Measurements from ENCODE around the gene BDNF.

The BDNF gene

DNA sequence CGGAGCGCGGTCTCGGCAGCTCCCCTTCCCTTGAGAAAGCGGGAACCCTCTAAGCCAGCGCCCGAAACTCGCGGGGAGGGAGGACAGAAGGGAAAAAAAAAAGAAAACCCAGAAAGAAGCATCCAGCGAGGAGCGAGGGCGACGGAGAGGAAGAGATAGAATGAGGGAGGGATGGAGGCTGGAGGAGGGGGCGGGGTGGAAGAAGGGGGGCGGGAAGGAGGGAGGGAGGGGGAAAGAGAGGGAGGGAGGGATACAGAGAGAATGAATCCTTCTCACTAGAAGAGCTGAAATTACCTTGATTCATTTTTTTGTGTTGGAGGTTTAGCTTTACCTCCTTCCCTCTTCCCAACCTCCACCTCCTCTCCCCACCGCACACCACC lies 19.3 kb upstream of the BDNF start:
- Histone ChIP-seq H3K9ac (ENCODE audit: low read depth, low read length) (peak overlapping the region; percentile 67), H3K27me3 (ENCODE audit: control insufficient read depth, insufficient read depth, low read length) (peaks cover 67% of the 10 kb centered on the region)

GRCh38 chr11:27718863-27719545 lies 18.7 kb upstream of the BDNF start:
- H3K36me3 ChIP-seq (ENCODE audit: insufficient read depth, low read length) = no peaks in the 10 kb centered on the region
- peak overlapping the region; percentile 83 for H3K4me2 ChIP-seq (ENCODE audit: low read length)
- H3K27me3 ChIP-seq (ENCODE audit: control insufficient read depth, insufficient read depth, low read length) = peaks cover 63% of the 10 kb centered on the region
- no peaks in the 10 kb centered on the region for H3K9me3 ChIP-seq (replicated peaks; ENCODE audit: low read length)
- peak overlapping the region; percentile 67 for H3K9ac ChIP-seq (ENCODE audit: low read depth, low read length)
- peak overlapping the region; percentile 68 for H3K4me3 ChIP-seq (ENCODE audit: low read length)
- H3K4me1 ChIP-seq (ENCODE audit: control insufficient read depth, insufficient read depth, low read length) = peaks cover 9% of the 10 kb centered on the region

More for the DNA sequence above, 19.3 kb upstream of the BDNF start:
- no peaks in the 10 kb centered on the region for H3K9me3 ChIP-seq (replicated peaks; ENCODE audit: low read length)
- H3K36me3 ChIP-seq (ENCODE audit: insufficient read depth, low read length) = no peaks in the 10 kb centered on the region
- peak overlapping the region; percentile 68 for H3K4me3 ChIP-seq (ENCODE audit: low read length)
- H3K4me1 ChIP-seq (ENCODE audit: control insufficient read depth, insufficient read depth, low read length) = peaks cover 9% of the 10 kb centered on the region
- H3K4me2 ChIP-seq (ENCODE audit: low read length) = peak overlapping the region; percentile 83

DNA sequence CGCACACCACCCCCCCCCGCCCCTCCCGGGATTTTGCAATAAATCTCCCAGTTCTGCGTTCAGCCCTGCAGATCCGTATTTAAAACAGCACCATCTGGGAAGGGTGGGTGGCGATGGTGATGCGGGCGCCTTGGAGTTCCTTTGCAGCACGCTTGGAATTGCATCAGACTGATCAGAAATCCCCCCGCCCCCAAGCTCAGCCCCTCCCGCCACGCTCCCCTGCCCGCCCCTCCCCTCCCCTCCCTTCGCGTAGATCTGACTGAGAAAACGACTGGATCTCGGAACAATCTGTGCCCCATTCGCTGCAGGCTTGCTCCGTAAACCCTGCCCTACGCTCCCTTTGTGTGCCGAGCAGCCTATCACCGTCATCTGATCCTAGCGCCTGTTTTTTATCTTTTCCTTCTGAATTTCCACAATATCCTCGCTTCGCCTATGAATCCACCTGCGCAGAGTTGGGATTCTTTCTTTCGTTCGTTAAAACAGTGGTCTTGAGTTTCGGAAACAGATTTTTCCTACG lies 18.1 kb upstream of the BDNF start:
- peak overlapping the region; percentile 67 for H3K9ac ChIP-seq (ENCODE audit: low read depth, low read length)
- peak overlapping the region; percentile 68 for H3K4me3 ChIP-seq (ENCODE audit: low read length)
- peaks cover 9% of the 10 kb centered on the region for H3K4me1 ChIP-seq (ENCODE audit: control insufficient read depth, insufficient read depth, low read length)
- peak overlapping the region; percentile 83 for H3K4me2 ChIP-seq (ENCODE audit: low read length)
- peaks cover 57% of the 10 kb centered on the region for H3K27me3 ChIP-seq (ENCODE audit: control insufficient read depth, insufficient read depth, low read length)
- H3K36me3 ChIP-seq (ENCODE audit: insufficient read depth, low read length) = no peaks in the 10 kb centered on the region
- H3K9me3 ChIP-seq (replicated peaks; ENCODE audit: low read length) = no peaks in the 10 kb centered on the region

GRCh38 chr11:27717801-27718229 lies 17.6 kb upstream of the BDNF start:
- Histone ChIP-seq H3K4me1 (ENCODE audit: control insufficient read depth, insufficient read depth, low read length) (peaks cover 6% of the 10 kb centered on the region), H3K9ac (ENCODE audit: low read depth, low read length) (peak overlapping the region; percentile 8), H3K4me2 (ENCODE audit: low read length) (peak overlapping the region; percentile 83), H3K9me3 (replicated peaks; ENCODE audit: low read length) (no peaks in the 10 kb centered on the region), H3K36me3 (ENCODE audit: insufficient read depth, low read length) (no peaks in the 10 kb centered on the region), H3K4me3 (ENCODE audit: low read length) (peak overlapping the region; percentile 68), H3K27me3 (ENCODE audit: control insufficient read depth, insufficient read depth, low read length) (peaks cover 54% of the 10 kb centered on the region)

DNA sequence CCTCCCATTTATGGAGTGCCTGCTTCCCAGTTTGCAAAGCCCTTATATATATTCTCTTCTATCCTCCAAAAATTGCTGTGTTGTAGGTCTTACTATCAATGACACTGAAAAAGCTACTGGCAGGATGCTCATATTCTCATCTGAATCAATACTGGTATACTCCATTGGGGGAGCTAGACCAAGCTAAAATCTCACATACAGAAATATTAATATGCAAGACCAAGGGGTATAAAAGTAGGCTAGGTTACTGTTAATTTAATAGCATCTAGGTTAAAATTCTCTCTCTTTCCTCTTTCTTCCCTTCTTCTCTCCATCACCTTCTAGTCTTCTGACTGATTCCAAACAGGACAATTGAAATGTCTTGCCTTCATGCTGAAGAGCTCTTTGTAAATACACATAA lies 17.1 kb upstream of the BDNF start:
- peak overlapping the region; percentile 83 for H3K4me2 ChIP-seq (ENCODE audit: low read length)
- H3K4me1 ChIP-seq (ENCODE audit: control insufficient read depth, insufficient read depth, low read length) = peaks cover 6% of the 10 kb centered on the region
- no peak overlapping the region for H3K9ac ChIP-seq (ENCODE audit: low read depth, low read length)
- no peak overlapping the region for H3K4me3 ChIP-seq (ENCODE audit: low read length)
- H3K9me3 ChIP-seq (replicated peaks; ENCODE audit: low read length) = no peaks in the 10 kb centered on the region
- peaks cover 51% of the 10 kb centered on the region for H3K27me3 ChIP-seq (ENCODE audit: control insufficient read depth, insufficient read depth, low read length)
- no peaks in the 10 kb centered on the region for H3K36me3 ChIP-seq (ENCODE audit: insufficient read depth, low read length)

- no peaks in the 10 kb centered on the region for H3K36me3 ChIP-seq (ENCODE audit: insufficient read depth, low read length)
- no peak overlapping the region for H3K9ac ChIP-seq (ENCODE audit: low read depth, low read length)
- H3K27me3 ChIP-seq (ENCODE audit: control insufficient read depth, insufficient read depth, low read length) = peaks cover 46% of the 10 kb centered on the region
- H3K4me2 ChIP-seq (ENCODE audit: low read length) = no peak overlapping the region
- H3K4me1 ChIP-seq (ENCODE audit: control insufficient read depth, insufficient read depth, low read length) = peaks cover 2% of the 10 kb centered on the region
- no peak overlapping the region for H3K4me3 ChIP-seq (ENCODE audit: low read length)
- no peaks in the 10 kb centered on the region for H3K9me3 ChIP-seq (replicated peaks; ENCODE audit: low read length)
Measured at GRCh38 chr11:27716835-27717234, 16.6 kb upstream of the BDNF start.

DNA sequence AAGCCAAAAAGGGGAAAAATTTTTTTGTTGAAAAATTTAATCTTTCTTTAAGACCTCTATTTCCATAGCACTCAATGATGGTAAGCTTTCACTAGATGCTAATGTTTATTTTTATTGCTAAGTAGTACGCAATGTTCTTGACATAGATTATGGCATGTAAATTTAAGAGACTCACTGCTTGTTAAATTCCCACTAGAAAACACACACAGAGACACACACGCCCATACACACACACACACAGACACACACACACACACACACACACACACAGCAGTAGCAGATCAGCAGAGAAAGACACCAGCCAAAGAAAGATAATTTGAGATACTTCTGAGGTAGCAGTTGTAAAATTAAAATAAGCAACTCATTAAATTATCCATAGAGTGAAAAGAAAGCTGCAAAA lies 16.0 kb upstream of the BDNF start:
- H3K36me3 ChIP-seq (ENCODE audit: insufficient read depth, low read length) = no peaks in the 10 kb centered on the region
- H3K27me3 ChIP-seq (ENCODE audit: control insufficient read depth, insufficient read depth, low read length) = peaks cover 42% of the 10 kb centered on the region
- H3K9ac ChIP-seq (ENCODE audit: low read depth, low read length) = no peak overlapping the region
- H3K4me1 ChIP-seq (ENCODE audit: control insufficient read depth, insufficient read depth, low read length) = no peaks in the 10 kb centered on the region
- no peak overlapping the region for H3K4me2 ChIP-seq (ENCODE audit: low read length)
- no peak overlapping the region for H3K4me3 ChIP-seq (ENCODE audit: low read length)
- no peaks in the 10 kb centered on the region for H3K9me3 ChIP-seq (replicated peaks; ENCODE audit: low read length)

DNA sequence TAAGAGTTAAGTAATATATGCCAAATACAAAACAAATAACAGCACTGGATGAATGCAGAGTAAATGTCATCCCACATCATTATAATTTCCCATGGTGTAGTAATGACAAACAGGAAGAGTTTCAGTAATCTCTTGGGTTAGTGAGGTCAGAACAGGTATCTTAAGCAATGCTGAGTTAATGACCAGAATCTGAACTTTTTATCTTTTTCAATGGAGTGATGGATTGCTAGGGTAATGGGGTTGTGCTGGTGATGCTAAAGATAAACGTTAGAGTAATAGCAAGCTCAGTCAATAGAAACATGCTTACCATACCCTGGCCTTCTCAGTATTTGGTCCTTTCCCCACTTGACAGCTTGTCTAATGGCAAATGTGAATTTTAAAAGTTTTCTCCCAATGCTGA lies 11.5 kb upstream of the BDNF start:
- Histone ChIP-seq H3K9me3 (replicated peaks; ENCODE audit: low read length) (no peaks in the 10 kb centered on the region), H3K4me1 (ENCODE audit: control insufficient read depth, insufficient read depth, low read length) (no peaks in the 10 kb centered on the region), H3K9ac (ENCODE audit: low read depth, low read length) (no peak overlapping the region), H3K36me3 (ENCODE audit: insufficient read depth, low read length) (no peaks in the 10 kb centered on the region), H3K4me3 (ENCODE audit: low read length) (no peak overlapping the region), H3K27me3 (ENCODE audit: control insufficient read depth, insufficient read depth, low read length) (peaks cover 41% of the 10 kb centered on the region), H3K4me2 (ENCODE audit: low read length) (no peak overlapping the region)

DNA sequence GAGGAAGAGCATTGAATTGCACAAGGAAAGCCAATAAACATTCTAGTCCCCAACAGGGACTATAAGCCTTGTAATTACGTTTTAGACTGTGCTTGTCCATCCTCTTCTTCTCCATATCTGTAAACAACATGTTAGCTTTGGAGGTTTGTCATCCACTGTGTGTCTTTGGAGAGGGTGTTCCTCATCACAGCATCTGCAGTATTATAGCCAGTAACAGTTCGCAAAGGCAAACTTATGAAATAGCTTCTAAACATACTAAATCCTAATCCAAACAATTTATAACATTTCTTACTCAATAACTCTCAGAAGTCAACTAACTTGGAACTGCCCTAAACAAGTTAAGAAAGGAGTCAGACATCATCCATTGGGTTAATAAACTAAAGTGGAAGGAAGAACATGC lies 10.3 kb upstream of the BDNF start:
- H3K4me1 ChIP-seq (ENCODE audit: control insufficient read depth, insufficient read depth, low read length) = no peaks in the 10 kb centered on the region
- H3K4me3 ChIP-seq (ENCODE audit: low read length) = no peak overlapping the region
- no peak overlapping the region for H3K4me2 ChIP-seq (ENCODE audit: low read length)
- H3K9me3 ChIP-seq (replicated peaks; ENCODE audit: low read length) = no peaks in the 10 kb centered on the region
- no peak overlapping the region for H3K9ac ChIP-seq (ENCODE audit: low read depth, low read length)
- no peaks in the 10 kb centered on the region for H3K36me3 ChIP-seq (ENCODE audit: insufficient read depth, low read length)
- H3K27me3 ChIP-seq (ENCODE audit: control insufficient read depth, insufficient read depth, low read length) = peaks cover 32% of the 10 kb centered on the region

- H3K9ac ChIP-seq (ENCODE audit: low read depth, low read length) = no peak overlapping the region
- H3K4me1 ChIP-seq (ENCODE audit: control insufficient read depth, insufficient read depth, low read length) = peaks cover 4% of the 10 kb centered on the region
- no peaks in the 10 kb centered on the region for H3K36me3 ChIP-seq (ENCODE audit: insufficient read depth, low read length)
- no peak overlapping the region for H3K4me2 ChIP-seq (ENCODE audit: low read length)
- H3K9me3 ChIP-seq (replicated peaks; ENCODE audit: low read length) = no peaks in the 10 kb centered on the region
- peaks cover 19% of the 10 kb centered on the region for H3K27me3 ChIP-seq (ENCODE audit: control insufficient read depth, insufficient read depth, low read length)
- no peak overlapping the region for H3K4me3 ChIP-seq (ENCODE audit: low read length)
Measured at GRCh38 chr11:27707676-27708075, 7.4 kb upstream of the BDNF start.

DNA sequence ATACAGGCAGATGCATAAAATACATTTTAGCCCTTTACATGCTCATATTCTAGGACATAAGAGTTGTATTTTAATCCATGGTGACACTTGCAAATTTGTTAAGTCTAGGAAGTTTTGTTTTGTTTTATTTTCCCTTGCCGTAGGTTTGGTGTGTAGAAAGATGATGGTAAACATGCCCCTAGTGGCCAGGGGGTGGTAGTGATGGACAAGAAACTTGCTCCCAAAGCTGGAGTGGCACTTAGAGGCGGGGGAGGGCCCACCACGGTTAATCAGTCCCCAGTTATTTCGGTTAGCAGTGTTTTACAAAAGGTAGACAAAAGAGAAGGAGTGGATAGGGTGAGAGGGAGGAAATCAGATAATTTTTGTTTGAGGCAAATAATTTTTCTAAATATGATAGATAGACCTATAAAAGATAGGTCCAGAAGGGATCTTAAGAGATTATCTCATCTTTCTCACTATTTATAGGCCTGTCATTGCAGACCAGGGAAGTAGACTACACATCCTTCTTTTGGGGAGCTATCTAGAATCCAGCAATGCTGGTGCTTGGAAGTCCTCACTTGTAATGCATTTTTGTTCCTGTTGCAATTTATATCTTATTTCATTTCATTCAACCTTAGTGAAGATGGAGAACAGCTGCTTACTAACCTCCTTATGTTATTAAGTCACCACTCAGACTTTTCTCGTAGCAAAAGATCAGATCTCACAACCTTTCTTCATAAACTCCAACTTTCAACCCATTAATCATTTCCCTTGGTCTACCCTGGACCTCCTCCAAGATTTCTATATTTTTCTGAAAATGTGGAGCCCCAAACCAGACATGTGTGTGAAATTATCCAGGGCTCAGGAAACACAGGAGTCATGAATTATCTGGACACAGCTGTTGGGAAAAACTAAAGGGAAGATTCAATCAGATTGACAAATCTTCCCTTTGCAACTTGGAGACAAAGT lies 5.9 kb upstream of the BDNF start:
- no peak overlapping the region for H3K4me2 ChIP-seq (ENCODE audit: low read length)
- H3K9ac ChIP-seq (ENCODE audit: low read depth, low read length) = no peak overlapping the region
- peaks cover 21% of the 10 kb centered on the region for H3K27me3 ChIP-seq (ENCODE audit: control insufficient read depth, insufficient read depth, low read length)
- H3K36me3 ChIP-seq (ENCODE audit: insufficient read depth, low read length) = no peaks in the 10 kb centered on the region
- no peaks in the 10 kb centered on the region for H3K9me3 ChIP-seq (replicated peaks; ENCODE audit: low read length)
- H3K4me1 ChIP-seq (ENCODE audit: control insufficient read depth, insufficient read depth, low read length) = peaks cover 8% of the 10 kb centered on the region
- H3K4me3 ChIP-seq (ENCODE audit: low read length) = no peak overlapping the region
